GM20000 (cell line): ENCODE data around the gene KRTDAP.

ENCODE experiments used
- DNase-seq: peaks from one replicate; pipeline ENCODE4 v3.0.0; 2012; ENCODE audit warnings: low spot score
- TF ChIP-seq, protein P1 (sequence below): IDR thresholded peaks from 2 replicates; pipeline ENCODE4 v1.5.1; 2012; ENCODE audit warnings: mild to moderate bottlenecking, control low read depth; ENCODE audit errors: extremely low read depth, missing control alignments

KRTDAP gene

DNA sequence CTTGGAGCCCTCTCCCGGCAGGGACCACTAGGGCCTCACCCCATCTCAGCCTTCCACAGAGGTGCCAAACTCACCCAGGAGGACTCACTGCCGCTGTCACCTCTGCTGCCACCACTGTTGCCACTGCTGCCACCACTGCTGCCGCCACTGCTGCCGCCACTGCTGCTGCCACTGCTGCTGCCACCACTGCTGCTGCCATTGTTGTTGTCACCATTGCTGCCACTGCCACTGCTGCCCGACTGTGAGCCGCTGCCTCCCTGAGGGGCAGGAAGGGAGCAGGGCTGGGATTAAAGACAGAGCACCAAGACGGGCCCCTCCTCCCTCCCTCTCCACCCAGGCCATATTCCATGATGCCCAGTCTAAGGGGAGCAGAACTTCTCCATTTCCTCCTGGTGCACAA, 21.1 kb upstream of the KRTDAP start:
- TF ChIP-seq, protein P1, sequence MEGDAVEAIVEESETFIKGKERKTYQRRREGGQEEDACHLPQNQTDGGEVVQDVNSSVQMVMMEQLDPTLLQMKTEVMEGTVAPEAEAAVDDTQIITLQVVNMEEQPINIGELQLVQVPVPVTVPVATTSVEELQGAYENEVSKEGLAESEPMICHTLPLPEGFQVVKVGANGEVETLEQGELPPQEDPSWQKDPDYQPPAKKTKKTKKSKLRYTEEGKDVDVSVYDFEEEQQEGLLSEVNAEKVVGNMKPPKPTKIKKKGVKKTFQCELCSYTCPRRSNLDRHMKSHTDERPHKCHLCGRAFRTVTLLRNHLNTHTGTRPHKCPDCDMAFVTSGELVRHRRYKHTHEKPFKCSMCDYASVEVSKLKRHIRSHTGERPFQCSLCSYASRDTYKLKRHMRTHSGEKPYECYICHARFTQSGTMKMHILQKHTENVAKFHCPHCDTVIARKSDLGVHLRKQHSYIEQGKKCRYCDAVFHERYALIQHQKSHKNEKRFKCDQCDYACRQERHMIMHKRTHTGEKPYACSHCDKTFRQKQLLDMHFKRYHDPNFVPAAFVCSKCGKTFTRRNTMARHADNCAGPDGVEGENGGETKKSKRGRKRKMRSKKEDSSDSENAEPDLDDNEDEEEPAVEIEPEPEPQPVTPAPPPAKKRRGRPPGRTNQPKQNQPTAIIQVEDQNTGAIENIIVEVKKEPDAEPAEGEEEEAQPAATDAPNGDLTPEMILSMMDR = no peak
- DNase-seq = no peak

DNA sequence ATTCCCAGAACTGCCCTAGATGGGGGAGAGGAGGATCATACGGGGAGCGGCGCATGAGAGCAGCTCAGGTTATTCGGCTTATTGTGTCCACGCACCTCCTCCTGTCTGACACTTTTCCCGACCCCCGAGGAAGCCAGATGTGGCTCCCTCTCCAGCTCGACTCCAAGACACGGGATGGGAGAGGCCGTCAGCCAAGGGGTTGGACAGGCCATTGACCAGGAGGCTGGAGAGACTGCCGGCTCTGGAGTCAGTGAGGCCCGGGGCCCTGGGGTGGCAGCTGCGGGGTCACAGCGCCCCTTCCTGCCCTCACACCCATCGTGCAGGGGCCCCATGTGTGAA, 20.3 kb upstream of the KRTDAP start:
- TF ChIP-seq, protein P1 = no peak
- no peak for DNase-seq

DNA sequence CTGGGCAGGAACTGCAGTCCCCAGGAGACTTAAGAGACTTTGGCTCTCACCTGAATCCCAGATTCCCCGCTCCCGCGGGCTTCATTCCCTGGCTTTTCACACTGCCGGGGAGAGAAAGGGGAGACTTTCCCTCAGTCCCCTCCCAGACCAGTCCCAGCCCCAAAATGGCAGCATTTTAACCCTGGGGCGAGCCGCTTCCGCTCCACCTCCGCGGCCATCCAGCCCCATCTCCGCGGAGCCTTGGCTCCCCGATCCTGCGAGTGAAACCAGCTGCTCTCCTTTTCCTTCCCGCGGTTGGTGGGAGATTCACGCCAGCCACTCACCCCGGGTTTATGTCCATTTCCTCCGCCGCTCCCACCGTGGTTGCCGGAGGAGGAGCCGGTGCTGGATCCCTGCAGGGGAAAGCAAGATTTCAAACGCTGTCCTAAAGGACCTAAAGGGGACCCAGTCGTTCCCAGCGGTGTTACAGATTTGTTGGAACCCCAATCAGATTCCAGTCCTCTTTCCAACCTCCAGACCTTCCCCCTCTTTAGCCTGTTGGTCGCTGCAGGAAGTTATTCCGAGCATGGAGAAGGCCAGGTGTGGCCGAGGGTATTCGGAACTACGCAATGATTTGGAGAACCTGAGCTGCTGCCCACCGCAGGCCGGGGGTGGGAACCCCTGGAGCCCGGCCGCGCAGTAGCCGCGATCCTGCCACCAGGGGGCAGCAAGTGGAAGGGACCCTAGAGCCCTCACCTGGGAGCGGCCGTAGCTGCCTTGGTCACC, 19.8 kb upstream of the KRTDAP start:
- TF ChIP-seq, protein P1 = peak; percentile 91
- peak; percentile 90 for DNase-seq

DNA sequence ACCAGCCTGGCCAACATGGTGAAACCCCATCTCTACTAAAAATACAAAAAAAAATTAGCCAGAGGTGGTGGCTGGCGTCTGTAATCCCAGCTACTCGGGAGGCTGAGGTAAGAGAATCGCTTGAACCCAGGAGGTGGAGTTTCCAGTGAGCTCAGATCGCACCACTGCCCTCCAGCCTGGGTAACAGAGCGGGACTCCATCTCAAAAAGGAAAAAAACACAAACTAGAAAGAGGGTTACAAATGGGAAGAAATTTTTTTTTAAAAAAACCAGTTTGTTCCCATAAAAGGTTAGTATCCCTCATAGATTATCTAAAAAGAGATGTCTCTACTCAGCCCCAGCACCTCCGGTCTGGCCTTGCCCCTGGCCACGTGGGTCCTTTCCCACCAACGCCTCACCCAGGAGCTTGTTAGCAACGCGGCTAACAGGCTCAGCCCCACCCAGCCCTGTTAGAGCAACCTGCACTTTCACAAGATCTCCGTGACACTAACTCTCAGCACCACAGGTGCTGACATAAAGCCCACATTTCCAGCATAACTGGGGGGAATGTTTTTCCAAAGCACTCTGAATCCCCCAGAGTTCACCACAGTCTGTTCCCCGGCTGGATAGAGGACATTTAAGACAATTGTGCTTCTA, 18.9 kb upstream of the KRTDAP start:
- TF ChIP-seq, protein P1 = no peak
- DNase-seq = peak; percentile 79

DNA sequence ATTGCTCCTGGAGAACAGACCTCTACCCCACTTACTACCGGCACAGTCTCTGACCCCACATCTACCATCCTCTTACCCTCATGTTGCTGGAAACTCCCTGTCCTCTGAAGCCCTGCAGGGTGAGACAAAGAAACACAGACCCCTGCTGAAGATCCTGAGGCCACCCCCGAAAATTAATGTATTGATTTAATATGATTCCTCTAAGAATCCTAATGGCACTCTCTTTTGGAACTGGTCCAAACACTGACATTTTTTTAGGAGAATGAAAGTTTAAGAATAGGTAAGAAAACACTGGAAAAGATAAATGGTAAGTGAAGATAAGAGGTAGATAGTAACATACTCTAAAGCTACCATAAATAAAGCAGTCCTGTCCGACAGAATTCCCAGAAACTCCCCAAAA, 17.9 kb upstream of the KRTDAP start:
- DNase-seq = no peak
- TF ChIP-seq, protein P1 = no peak

DNA sequence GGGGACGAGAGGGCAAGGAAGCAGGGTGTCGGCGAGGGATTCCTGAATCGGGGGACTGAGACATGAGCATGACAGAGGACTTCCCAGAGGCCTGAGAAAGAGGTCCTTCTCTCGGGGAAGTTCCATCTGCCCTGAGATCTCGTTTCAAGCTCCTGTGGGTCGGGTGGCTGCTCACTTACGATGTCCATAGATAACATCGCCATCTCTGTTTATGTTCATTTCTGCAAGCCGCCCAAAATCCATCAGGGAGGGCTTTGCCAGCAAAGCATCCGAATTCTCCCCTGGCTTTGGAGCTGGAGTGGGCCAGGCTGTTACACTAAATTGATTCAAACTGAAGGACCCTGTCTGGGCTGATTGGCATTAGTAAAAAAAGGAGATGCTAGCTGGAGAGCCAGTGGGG, 17.3 kb upstream of the KRTDAP start:
- DNase-seq = no peak
- TF ChIP-seq, protein P1 = no peak

DNA sequence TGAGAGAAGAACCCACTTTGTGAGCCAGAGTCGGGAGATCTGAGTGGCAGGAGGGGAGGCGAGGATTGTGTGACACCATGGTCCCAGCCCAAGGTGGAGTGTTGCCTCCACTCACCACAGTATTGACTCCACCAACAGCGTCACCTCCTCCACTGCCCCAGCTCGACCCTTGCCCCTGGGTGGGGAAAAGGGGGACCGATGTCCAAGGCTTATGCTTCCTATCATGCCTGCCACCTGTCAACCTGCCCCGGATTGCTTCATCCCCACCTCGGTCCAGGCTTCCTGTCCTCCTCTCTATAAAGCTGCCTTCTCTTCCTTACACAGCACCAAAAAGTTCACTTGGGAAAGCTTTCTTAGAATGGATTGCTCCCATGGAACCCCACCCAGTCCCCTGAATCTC, 15.7 kb upstream of the KRTDAP start:
- TF ChIP-seq, protein P1 = no peak
- DNase-seq = no peak
